GM13976 (cell line): ENCODE data around the gene CHMP3.

Source experiments
- DNase-seq: peaks from one replicate; pipeline ENCODE4 v3.0.0; 2012; ENCODE audit warnings: low spot score
- CTCF ChIP-seq: IDR thresholded peaks from 2 replicates; pipeline ENCODE4 v1.5.1; 2012; ENCODE audit warnings: borderline replicate concordance, mild to moderate bottlenecking; ENCODE audit not compliant: insufficient read depth; ENCODE audit errors: extremely low read depth, missing control alignments, control extremely low read depth
- in situ Hi-C: fragments of 300-500 bp; cut with MboI; formaldehyde crosslinking; loops from one replicate; pipeline ENCODE4 v1.12.0; 2022; ENCODE audit warnings: low sequenced_read_pairs, mixed read lengths, inconsistent platforms; ENCODE audit not compliant: unreplicated experiment

The CHMP3 gene

GRCh38 chr2:86471637-86472036, 91.6 kb downstream of the CHMP3 start:
- in situ Hi-C loops: no loop called here
- no peak for DNase-seq
- no peak for TF ChIP-seq CTCF

GRCh38 chr2:86470890-86471289, 92.4 kb downstream of the CHMP3 start:
- no peak for TF ChIP-seq CTCF
- in situ Hi-C loops: no loop called here
- no peak for DNase-seq

- TF ChIP-seq CTCF: no peak
- in situ Hi-C loops: no loop called here
- DNase-seq: no peak
Observed at GRCh38 chr2:86468162-86469033, 94.8 kb downstream of the CHMP3 start.

- in situ Hi-C loops: no loop called here
- no peak for TF ChIP-seq CTCF
- DNase-seq: no peak
Observed at GRCh38 chr2:86466306-86466705, 96.9 kb downstream of the CHMP3 start.

- no peak for DNase-seq
- in situ Hi-C loops: no loop called here
- no peak for TF ChIP-seq CTCF
Observed at GRCh38 chr2:86464652-86465051, 98.6 kb downstream of the CHMP3 start.

- no peak for TF ChIP-seq CTCF
- no peak for DNase-seq
- in situ Hi-C loops: no loop called here
Observed at GRCh38 chr2:86461042-86461743, 102.0 kb downstream of the CHMP3 start.
